ENCODE data around the gene SUMF1. TPM values are rescaled to one million over a fixed set of nuclear protein-coding genes. Genes with fewer than 3 reads are reported as not detected.

The SUMF1 gene
- total RNA-seq, 2 donors from 2014 or later, result 30.7 to 32.7 TPM

GRCh38 chr3:4454142-4454541, 12.9 kb downstream of the SUMF1 start:
- no peaks in the 10 kb centered on the region for H3K9me3 ChIP-seq
- H3K27me3 ChIP-seq, result no peaks in the 10 kb centered on the region
- no peaks in the 10 kb centered on the region for H3K36me3 ChIP-seq (replicated peaks in 1 of 2; ENCODE audit: insufficient read depth in 1 of 2, low read depth in 2 of 2)
- no peak overlapping the region for H3K4me3 ChIP-seq
- no peak for ATAC-seq
- DNase-seq, result no peak
- TF ChIP-seq POLR2A (IDR thresholded peaks at IDR 0.05) (no peak), CTCF (IDR thresholded peaks at IDR 0.05) (no peak)
- intact Hi-C loops (cut with DNase I), result no loop called here
- no peaks in the 10 kb centered on the region for H3K4me1 ChIP-seq
- no peak overlapping the region for H3K27ac ChIP-seq

- intact Hi-C loops (cut with DNase I), result no loop called here
- no peak overlapping the region for H3K4me3 ChIP-seq
- no peaks in the 10 kb centered on the region for H3K36me3 ChIP-seq (replicated peaks in 1 of 2; ENCODE audit: insufficient read depth in 1 of 2, low read depth in 2 of 2)
- TF ChIP-seq CTCF (IDR thresholded peaks at IDR 0.05) (no peak), POLR2A (IDR thresholded peaks at IDR 0.05) (no peak)
- H3K27me3 ChIP-seq, result no peaks in the 10 kb centered on the region
- WGBS, 2 donors, result 57 to 64% methylated on average over 5 of the region's 5 CpGs
- ATAC-seq (no peak), DNase-seq (no peak)
- no peaks in the 10 kb centered on the region for H3K9me3 ChIP-seq
- H3K27ac ChIP-seq, result no peak overlapping the region
- no peaks in the 10 kb centered on the region for H3K4me1 ChIP-seq
These were observed 17.8 kb downstream of the SUMF1 start for GRCh38 chr3:4449043-4449805.

- no peaks in the 10 kb centered on the region for H3K9me3 ChIP-seq
- H3K27me3 ChIP-seq, result no peaks in the 10 kb centered on the region
- intact Hi-C loops (cut with DNase I), result no loop called here
- H3K4me1 ChIP-seq, result no peaks in the 10 kb centered on the region
- no peak for ATAC-seq
- WGBS, 2 donors, result 78 to 82% methylated on average over 6 of the region's 6 CpGs
- no peaks in the 10 kb centered on the region for H3K36me3 ChIP-seq (replicated peaks in 1 of 2; ENCODE audit: insufficient read depth in 1 of 2, low read depth in 2 of 2)
- no peak overlapping the region for H3K27ac ChIP-seq
- H3K4me3 ChIP-seq, result no peak overlapping the region
- TF ChIP-seq POLR2A (IDR thresholded peaks at IDR 0.05), result no peak
- no peak for TF ChIP-seq CTCF (IDR thresholded peaks at IDR 0.05)
- no peak for DNase-seq
These were observed 18.9 kb downstream of the SUMF1 start for GRCh38 chr3:4448187-4448586.

GRCh38 chr3:4447295-4447999, 19.6 kb downstream of the SUMF1 start:
- no peaks in the 10 kb centered on the region for H3K27me3 ChIP-seq
- H3K27ac ChIP-seq, result no peak overlapping the region
- DNase-seq (no peak), ATAC-seq (no peak)
- intact Hi-C loops (cut with DNase I), result no loop called here
- 83% methylated on average over 3 of the region's 3 CpGs for WGBS, 2 donors
- TF ChIP-seq CTCF (IDR thresholded peaks at IDR 0.05) (no peak), POLR2A (IDR thresholded peaks at IDR 0.05) (no peak)
- H3K36me3 ChIP-seq (replicated peaks in 1 of 2; ENCODE audit: insufficient read depth in 1 of 2, low read depth in 2 of 2), result no peaks in the 10 kb centered on the region
- no peaks in the 10 kb centered on the region for H3K4me1 ChIP-seq
- no peak overlapping the region for H3K4me3 ChIP-seq
- H3K9me3 ChIP-seq, result no peaks in the 10 kb centered on the region
